Measurements from ENCODE around the gene AIF1L. TPM values are rescaled to one million over a fixed set of nuclear protein-coding genes. Genes with fewer than 3 reads are reported as not detected.

Gene AIF1L
- total RNA-seq, 1 experiment from 2014 or later = 103 TPM

DNA sequence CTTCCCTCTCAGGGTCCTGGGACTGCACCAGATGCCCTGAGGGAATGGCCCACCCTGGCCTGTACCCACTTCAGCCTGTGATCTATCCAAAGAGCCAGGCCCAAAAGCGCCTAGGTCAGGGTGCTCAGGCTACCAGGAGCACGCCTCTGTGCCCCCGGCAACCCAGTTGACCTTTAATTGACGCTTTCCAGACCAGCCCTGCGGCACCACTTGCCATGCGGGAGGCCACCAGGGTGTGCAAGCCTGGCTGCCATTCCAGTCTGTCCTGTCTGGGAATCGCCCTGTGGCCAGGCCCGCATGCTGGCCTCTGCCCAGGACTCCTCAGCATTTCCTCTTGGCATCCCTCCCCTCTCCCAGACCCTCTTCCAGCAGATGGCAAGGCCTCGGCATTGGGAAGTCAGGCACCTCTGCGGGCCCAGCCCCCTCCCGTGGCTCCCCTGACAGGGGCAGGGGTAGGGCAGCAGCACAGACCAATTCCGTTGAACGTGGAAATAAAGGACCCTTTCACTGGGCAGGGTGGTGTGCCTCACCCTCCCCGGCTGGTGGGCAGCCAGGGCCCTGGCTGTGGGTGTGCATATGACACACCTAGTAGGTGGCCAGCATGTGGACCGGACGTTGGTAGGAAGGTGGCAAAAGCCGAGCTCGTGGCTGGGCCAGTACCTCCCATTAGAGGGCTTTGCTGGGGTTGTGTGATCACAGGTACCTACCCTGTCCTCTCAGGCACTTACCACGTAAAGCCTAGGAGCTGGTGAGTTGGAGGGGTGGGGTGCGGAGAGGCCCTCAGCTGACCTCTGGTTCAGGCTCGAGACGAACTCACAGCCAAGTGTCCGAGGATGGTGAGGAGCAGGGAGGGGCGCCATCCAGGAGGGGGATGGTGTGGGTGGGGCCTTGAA lies 3.5 kb upstream of the AIF1L start:
- DNase-seq (ENCODE audit: low spot score) = no peak
- peaks cover 2% of the 10 kb centered on the region; the same call in 1 of the 2 replicates for H3K36me3 Mint-ChIP-seq
- H3K4me3 Mint-ChIP-seq = no peak overlapping the region
- ATAC-seq = no peak
- no peak for TF ChIP-seq ZNF219 (CRISPR knock-in tag; IDR thresholded peaks at IDR 0.05; ENCODE audit: borderline replicate concordance)
- TF ChIP-seq PRRX2 (CRISPR knock-in tag; IDR thresholded peaks at IDR 0.05) = no peak
- TF ChIP-seq ZNF232 (CRISPR knock-in tag; IDR thresholded peaks at IDR 0.05) = no peak
- no peak for TF ChIP-seq TP53 (CRISPR knock-in tag; IDR thresholded peaks at IDR 0.05)
- TF ChIP-seq FOXJ3 (CRISPR knock-in tag; IDR thresholded peaks at IDR 0.05; ENCODE audit: borderline replicate concordance) = no peak
- TF ChIP-seq, protein P1, sequence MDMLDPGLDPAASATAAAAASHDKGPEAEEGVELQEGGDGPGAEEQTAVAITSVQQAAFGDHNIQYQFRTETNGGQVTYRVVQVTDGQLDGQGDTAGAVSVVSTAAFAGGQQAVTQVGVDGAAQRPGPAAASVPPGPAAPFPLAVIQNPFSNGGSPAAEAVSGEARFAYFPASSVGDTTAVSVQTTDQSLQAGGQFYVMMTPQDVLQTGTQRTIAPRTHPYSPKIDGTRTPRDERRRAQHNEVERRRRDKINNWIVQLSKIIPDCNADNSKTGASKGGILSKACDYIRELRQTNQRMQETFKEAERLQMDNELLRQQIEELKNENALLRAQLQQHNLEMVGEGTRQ (CRISPR knock-in tag; IDR thresholded peaks at IDR 0.05) = no peak
- TF ChIP-seq, protein P2, sequence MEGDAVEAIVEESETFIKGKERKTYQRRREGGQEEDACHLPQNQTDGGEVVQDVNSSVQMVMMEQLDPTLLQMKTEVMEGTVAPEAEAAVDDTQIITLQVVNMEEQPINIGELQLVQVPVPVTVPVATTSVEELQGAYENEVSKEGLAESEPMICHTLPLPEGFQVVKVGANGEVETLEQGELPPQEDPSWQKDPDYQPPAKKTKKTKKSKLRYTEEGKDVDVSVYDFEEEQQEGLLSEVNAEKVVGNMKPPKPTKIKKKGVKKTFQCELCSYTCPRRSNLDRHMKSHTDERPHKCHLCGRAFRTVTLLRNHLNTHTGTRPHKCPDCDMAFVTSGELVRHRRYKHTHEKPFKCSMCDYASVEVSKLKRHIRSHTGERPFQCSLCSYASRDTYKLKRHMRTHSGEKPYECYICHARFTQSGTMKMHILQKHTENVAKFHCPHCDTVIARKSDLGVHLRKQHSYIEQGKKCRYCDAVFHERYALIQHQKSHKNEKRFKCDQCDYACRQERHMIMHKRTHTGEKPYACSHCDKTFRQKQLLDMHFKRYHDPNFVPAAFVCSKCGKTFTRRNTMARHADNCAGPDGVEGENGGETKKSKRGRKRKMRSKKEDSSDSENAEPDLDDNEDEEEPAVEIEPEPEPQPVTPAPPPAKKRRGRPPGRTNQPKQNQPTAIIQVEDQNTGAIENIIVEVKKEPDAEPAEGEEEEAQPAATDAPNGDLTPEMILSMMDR (IDR thresholded peaks at IDR 0.05) = no peak
- TF ChIP-seq, protein P3, sequence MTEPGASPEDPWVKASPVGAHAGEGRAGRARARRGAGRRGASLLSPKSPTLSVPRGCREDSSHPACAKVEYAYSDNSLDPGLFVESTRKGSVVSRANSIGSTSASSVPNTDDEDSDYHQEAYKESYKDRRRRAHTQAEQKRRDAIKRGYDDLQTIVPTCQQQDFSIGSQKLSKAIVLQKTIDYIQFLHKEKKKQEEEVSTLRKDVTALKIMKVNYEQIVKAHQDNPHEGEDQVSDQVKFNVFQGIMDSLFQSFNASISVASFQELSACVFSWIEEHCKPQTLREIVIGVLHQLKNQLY (CRISPR knock-in tag; IDR thresholded peaks at IDR 0.05) = no peak
- no peak for TF ChIP-seq FOXK1 (CRISPR knock-in tag; IDR thresholded peaks at IDR 0.05)
- TF ChIP-seq, protein P4, sequence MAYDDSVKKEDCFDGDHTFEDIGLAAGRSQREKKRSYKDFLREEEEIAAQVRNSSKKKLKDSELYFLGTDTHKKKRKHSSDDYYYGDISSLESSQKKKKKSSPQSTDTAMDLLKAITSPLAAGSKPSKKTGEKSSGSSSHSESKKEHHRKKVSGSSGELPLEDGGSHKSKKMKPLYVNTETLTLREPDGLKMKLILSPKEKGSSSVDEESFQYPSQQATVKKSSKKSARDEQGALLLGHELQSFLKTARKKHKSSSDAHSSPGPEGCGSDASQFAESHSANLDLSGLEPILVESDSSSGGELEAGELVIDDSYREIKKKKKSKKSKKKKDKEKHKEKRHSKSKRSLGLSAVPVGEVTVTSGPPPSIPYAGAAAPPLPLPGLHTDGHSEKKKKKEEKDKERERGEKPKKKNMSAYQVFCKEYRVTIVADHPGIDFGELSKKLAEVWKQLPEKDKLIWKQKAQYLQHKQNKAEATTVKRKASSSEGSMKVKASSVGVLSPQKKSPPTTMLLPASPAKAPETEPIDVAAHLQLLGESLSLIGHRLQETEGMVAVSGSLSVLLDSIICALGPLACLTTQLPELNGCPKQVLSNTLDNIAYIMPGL (CRISPR knock-in tag; IDR thresholded peaks at IDR 0.05) = no peak
- TF ChIP-seq, protein P5, sequence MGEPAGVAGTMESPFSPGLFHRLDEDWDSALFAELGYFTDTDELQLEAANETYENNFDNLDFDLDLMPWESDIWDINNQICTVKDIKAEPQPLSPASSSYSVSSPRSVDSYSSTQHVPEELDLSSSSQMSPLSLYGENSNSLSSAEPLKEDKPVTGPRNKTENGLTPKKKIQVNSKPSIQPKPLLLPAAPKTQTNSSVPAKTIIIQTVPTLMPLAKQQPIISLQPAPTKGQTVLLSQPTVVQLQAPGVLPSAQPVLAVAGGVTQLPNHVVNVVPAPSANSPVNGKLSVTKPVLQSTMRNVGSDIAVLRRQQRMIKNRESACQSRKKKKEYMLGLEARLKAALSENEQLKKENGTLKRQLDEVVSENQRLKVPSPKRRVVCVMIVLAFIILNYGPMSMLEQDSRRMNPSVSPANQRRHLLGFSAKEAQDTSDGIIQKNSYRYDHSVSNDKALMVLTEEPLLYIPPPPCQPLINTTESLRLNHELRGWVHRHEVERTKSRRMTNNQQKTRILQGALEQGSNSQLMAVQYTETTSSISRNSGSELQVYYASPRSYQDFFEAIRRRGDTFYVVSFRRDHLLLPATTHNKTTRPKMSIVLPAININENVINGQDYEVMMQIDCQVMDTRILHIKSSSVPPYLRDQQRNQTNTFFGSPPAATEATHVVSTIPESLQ (CRISPR knock-in tag; IDR thresholded peaks at IDR 0.05) = no peak
- TF ChIP-seq, protein P6, sequence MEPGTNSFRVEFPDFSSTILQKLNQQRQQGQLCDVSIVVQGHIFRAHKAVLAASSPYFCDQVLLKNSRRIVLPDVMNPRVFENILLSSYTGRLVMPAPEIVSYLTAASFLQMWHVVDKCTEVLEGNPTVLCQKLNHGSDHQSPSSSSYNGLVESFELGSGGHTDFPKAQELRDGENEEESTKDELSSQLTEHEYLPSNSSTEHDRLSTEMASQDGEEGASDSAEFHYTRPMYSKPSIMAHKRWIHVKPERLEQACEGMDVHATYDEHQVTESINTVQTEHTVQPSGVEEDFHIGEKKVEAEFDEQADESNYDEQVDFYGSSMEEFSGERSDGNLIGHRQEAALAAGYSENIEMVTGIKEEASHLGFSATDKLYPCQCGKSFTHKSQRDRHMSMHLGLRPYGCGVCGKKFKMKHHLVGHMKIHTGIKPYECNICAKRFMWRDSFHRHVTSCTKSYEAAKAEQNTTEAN (CRISPR knock-in tag; IDR thresholded peaks at IDR 0.05) = no peak
- TF ChIP-seq ZNF263 (CRISPR knock-in tag; IDR thresholded peaks at IDR 0.05; ENCODE audit: low read depth) = no peak
- TF ChIP-seq GTF2I (CRISPR knock-in tag; conservative IDR thresholded peaks at IDR 0.05) = no peak
- no peak for TF ChIP-seq ZNF138 (CRISPR knock-in tag; conservative IDR thresholded peaks at IDR 0.05)
- no peak for TF ChIP-seq HMGA2 (CRISPR knock-in tag; IDR thresholded peaks at IDR 0.05)
- TF ChIP-seq, protein P7, sequence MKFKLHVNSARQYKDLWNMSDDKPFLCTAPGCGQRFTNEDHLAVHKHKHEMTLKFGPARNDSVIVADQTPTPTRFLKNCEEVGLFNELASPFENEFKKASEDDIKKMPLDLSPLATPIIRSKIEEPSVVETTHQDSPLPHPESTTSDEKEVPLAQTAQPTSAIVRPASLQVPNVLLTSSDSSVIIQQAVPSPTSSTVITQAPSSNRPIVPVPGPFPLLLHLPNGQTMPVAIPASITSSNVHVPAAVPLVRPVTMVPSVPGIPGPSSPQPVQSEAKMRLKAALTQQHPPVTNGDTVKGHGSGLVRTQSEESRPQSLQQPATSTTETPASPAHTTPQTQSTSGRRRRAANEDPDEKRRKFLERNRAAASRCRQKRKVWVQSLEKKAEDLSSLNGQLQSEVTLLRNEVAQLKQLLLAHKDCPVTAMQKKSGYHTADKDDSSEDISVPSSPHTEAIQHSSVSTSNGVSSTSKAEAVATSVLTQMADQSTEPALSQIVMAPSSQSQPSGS (CRISPR knock-in tag; IDR thresholded peaks at IDR 0.05; ENCODE audit: borderline replicate concordance, low read depth) = no peak
- no peak for TF ChIP-seq ZBTB21 (CRISPR knock-in tag; IDR thresholded peaks at IDR 0.05; ENCODE audit: borderline replicate concordance)
- no peak for TF ChIP-seq ATF1 (CRISPR knock-in tag; IDR thresholded peaks at IDR 0.05)
- no peak for TF ChIP-seq NR3C1 (CRISPR knock-in tag; conservative IDR thresholded peaks at IDR 0.05; ENCODE audit: low read depth)
- no peaks in the 10 kb centered on the region for H3K9me3 Mint-ChIP-seq
- H3K27me3 Mint-ChIP-seq (ENCODE audit: low read depth) = peaks cover 6% of the 10 kb centered on the region
- POLR2A ChIA-PET = no interaction called here
- CTCF ChIA-PET = interaction anchor here (1.5 kb wide), 1 partner anchor 46 kb away, joined by 3 read pairs; no protein-coding TSS in a partner anchor
- no peak overlapping the region for H3K27ac Mint-ChIP-seq
- H3K4me1 Mint-ChIP-seq = peaks cover 19% of the 10 kb centered on the region
